OCI-LY1 (cell line): ENCODE measurements around the gene CHST13.

Experiments used
- H2AFZ ChIP-seq: fragments of 200-600 bp; sonication (generic), shearing (Covaris generic); 2 replicates; pipeline ENCODE4 v1.6.0; 2014; ENCODE audit warnings: antibody characterized with exemption, mild to moderate bottlenecking, low read length
- H3F3A ChIP-seq: fragments of 200-600 bp; sonication (generic), shearing (Covaris generic); 2 replicates; pipeline ENCODE4 v1.6.0; 2014; ENCODE audit warnings: mild to moderate bottlenecking, antibody characterized with exemption, low read length, moderate library complexity; ENCODE audit not compliant: insufficient read depth
- H3K27ac ChIP-seq: fragments of 200-600 bp; sonication (generic); 2 replicates; pipeline ENCODE4 v1.5.1; 2014; ENCODE audit warnings: low read length, mixed run types, mild to moderate bottlenecking, low read depth; ENCODE audit not compliant: poor library complexity, severe bottlenecking
- H3K27me3 ChIP-seq: fragments of 200-600 bp; sonication (generic); 2 replicates; pipeline ENCODE4 v1.6.0; 2014; ENCODE audit warnings: antibody characterized with exemption, mild to moderate bottlenecking, low read length, moderate library complexity; ENCODE audit not compliant: insufficient read depth
- H3K36me3 ChIP-seq: fragments of 200-600 bp; sonication (generic); 2 replicates; pipeline ENCODE4 v1.6.1; 2014; ENCODE audit warnings: mild to moderate bottlenecking, antibody characterized with exemption, low read length, moderate library complexity, mixed read lengths; ENCODE audit not compliant: insufficient read depth
- H3K4me1 ChIP-seq: fragments of 200-600 bp; sonication (generic); 2 replicates; pipeline ENCODE4 v1.5.1; 2014; ENCODE audit warnings: mild to moderate bottlenecking, low read length, moderate library complexity; ENCODE audit not compliant: insufficient read depth, severe bottlenecking
- H3K4me2 ChIP-seq: fragments of 200-600 bp; sonication (generic), shearing (Covaris generic); 2 replicates; pipeline ENCODE4 v1.6.1; 2014; ENCODE audit warnings: low read length
- H3K4me3 ChIP-seq: fragments of 200-600 bp; sonication (generic); 2 replicates; pipeline ENCODE4 v1.5.1; 2014; ENCODE audit warnings: low read length, low read depth, mild to moderate bottlenecking, mixed read lengths; ENCODE audit not compliant: poor library complexity, severe bottlenecking
- H3K79me2 ChIP-seq: fragments of 200-600 bp; shearing (Covaris generic); 2 replicates; pipeline ENCODE4 v1.6.1; 2016; ENCODE audit warnings: mixed run types, low read length, mixed read lengths; ENCODE audit not compliant: insufficient read depth
- H3K9ac ChIP-seq: fragments of 200-600 bp; sonication (generic), shearing (Covaris generic); 2 replicates; pipeline ENCODE4 v1.6.1; 2014; ENCODE audit warnings: mild to moderate bottlenecking, low read length, mixed read lengths
- H3K9me2 ChIP-seq: fragments of 200-600 bp; sonication (generic), shearing (Covaris generic); 2 replicates; pipeline ENCODE4 v1.6.1; 2014; ENCODE audit warnings: low read depth, mild to moderate bottlenecking, low read length, mixed read lengths
- H3K9me3 ChIP-seq: fragments of 200-600 bp; shearing (Covaris generic); 2 replicates; pipeline ENCODE4 v1.6.1; 2014; ENCODE audit warnings: low read length, mixed read lengths
- H4K20me1 ChIP-seq: fragments of 200-600 bp; sonication (generic), shearing (Covaris generic); 2 replicates; pipeline ENCODE4 v1.6.0; 2016; ENCODE audit warnings: mild to moderate bottlenecking, low read length; ENCODE audit not compliant: insufficient read depth
- CTCF ChIP-seq: fragments of 200-600 bp; sonication (generic), shearing (Covaris generic); IDR thresholded peaks from 2 replicates; pipeline ENCODE4 v1.5.1; 2017; ENCODE audit warnings: mild to moderate bottlenecking, antibody characterized with exemption, low read length, moderate library complexity, mixed read lengths
- EZH2 ChIP-seq: fragments of 200-600 bp; sonication (generic), shearing (Covaris generic); IDR thresholded peaks from 2 replicates; pipeline ENCODE4 v1.8.0; 2017; ENCODE audit warnings: borderline replicate concordance, mixed run types, mild to moderate bottlenecking, antibody characterized with exemption, low read length, moderate library complexity, mixed read lengths

Gene CHST13

GRCh38 chr3:126549861-126550487 lies 26.0 kb downstream of the CHST13 start:
- Histone ChIP-seq H3K4me3 (no peak overlapping the region), H3K27me3 (no peaks in the 10 kb centered on the region), H3K27ac (no peak overlapping the region), H2AFZ (no peak overlapping the region), H3K79me2 (no peaks in the 10 kb centered on the region), H3K9me3 (no peaks in the 10 kb centered on the region), H3K36me3 (no peaks in the 10 kb centered on the region), H3K9ac (no peak overlapping the region), H3K9me2 (no peaks in the 10 kb centered on the region), H4K20me1 (no peaks in the 10 kb centered on the region), H3F3A (no peaks in the 10 kb centered on the region), H3K4me1 (no peaks in the 10 kb centered on the region), H3K4me2 (no peak overlapping the region)
- no peak for TF ChIP-seq CTCF
- TF ChIP-seq EZH2: no peak

- Histone ChIP-seq H3K9ac (no peak overlapping the region), H3K27me3 (no peaks in the 10 kb centered on the region), H3K9me3 (no peaks in the 10 kb centered on the region), H3K4me2 (no peak overlapping the region), H3K4me3 (no peak overlapping the region), H3K27ac (no peak overlapping the region), H3K9me2 (no peaks in the 10 kb centered on the region), H3K36me3 (no peaks in the 10 kb centered on the region), H3F3A (no peaks in the 10 kb centered on the region), H3K79me2 (no peaks in the 10 kb centered on the region), H4K20me1 (no peaks in the 10 kb centered on the region), H2AFZ (no peak overlapping the region), H3K4me1 (no peaks in the 10 kb centered on the region)
- TF ChIP-seq CTCF (no peak), EZH2 (no peak)
These were observed 26.6 kb downstream of the CHST13 start for GRCh38 chr3:126550488-126551051.

- no peak overlapping the region for H3K9ac ChIP-seq
- H3K79me2 ChIP-seq: no peaks in the 10 kb centered on the region
- TF ChIP-seq EZH2 (no peak), CTCF (no peak)
- H2AFZ ChIP-seq: no peak overlapping the region
- H3K9me2 ChIP-seq: no peaks in the 10 kb centered on the region
- H3K27me3 ChIP-seq: no peaks in the 10 kb centered on the region
- no peak overlapping the region for H3K4me3 ChIP-seq
- H3K4me1 ChIP-seq: no peaks in the 10 kb centered on the region
- H3K9me3 ChIP-seq: no peaks in the 10 kb centered on the region
- no peaks in the 10 kb centered on the region for H3F3A ChIP-seq
- no peaks in the 10 kb centered on the region for H4K20me1 ChIP-seq
- H3K27ac ChIP-seq: no peak overlapping the region
- no peak overlapping the region for H3K4me2 ChIP-seq
- no peaks in the 10 kb centered on the region for H3K36me3 ChIP-seq
These were observed 27.3 kb downstream of the CHST13 start for GRCh38 chr3:126551121-126551838.
